HG02763 (cell line): ENCODE data around the gene SLCO4A1.

Source experiments
- ATAC-seq: cut with Tn5 transposase; IDR thresholded peaks from one replicate; pipeline ENCODE4 v1.9.1; 2021; ENCODE audit warnings: mild to moderate bottlenecking, moderate library complexity; ENCODE audit not compliant: unreplicated experiment

Gene SLCO4A1

GRCh38 chr20:62663145-62664018, 21.1 kb downstream of the SLCO4A1 start:
- no peak for ATAC-seq

- no peak for ATAC-seq
These were observed 22.0 kb downstream of the SLCO4A1 start for GRCh38 chr20:62664019-62664971.

DNA sequence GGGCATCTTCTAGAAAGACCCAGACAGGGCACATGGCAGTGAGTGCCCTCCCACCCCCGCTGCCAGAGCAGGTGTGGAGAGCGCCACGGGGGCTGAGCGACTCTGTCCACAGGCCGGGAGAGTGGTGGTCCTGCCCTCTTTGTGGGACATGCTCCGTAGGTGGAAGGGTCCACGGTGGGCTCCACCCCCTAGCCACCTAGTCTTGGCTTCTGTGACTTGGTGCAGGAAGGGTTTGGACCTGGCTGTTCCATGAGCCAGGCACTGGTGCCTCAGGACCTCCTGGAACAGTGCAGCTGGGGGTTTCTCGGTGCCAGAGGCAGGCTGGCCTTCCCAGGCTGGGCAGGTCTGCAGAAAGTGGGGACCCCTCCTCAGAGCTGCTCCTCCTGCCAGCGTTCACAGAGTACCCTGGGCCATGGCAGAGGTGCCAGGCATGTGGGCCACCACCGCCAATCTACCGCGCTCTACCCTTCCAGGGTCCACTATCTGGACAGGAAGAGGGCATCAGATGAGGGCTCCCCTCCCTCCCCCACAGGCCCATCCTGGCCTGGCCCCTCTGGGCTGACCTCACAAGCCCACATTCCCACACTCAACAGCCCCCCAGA, 23.0 kb downstream of the SLCO4A1 start:
- no peak for ATAC-seq

GRCh38 chr20:62665826-62666735, 23.8 kb downstream of the SLCO4A1 start:
- ATAC-seq, result no peak

DNA sequence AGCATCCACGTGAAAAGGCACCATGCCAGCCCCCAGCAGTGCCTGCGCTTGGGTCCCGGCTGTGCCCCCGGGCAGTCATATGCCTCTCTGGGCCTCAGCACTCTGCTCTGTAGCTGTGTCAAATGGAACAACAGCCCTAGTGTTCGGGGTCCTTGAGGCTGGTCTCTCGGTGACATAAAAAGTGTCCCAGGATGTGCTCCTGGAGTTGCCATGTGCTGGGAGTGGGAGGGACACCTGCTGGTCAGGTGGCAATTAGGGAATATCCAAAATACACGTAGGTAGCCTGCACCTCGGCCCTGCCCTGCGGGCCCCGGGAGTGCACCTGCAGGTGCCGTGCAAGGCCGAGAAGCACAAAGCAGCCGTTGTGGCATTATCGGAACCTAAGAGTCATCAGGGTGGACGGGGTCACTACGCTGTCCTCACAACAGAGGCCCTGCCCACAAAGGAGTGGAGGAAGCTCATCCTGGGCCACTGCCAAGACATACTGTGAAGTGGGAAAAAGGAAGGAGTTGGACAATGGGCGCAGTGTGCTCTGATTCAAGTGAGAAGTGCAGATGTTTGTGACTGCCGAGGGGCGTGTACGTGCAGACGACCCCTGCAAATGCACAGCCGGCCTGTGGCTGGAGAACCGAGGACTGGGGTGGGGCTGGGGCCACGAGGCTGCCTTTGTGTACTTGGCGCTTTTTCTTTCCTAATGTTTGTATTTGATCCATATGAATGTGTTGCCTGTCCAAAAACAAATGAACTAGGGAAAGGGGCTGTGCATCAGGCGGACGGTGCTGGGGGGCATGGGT, 24.6 kb downstream of the SLCO4A1 start:
- ATAC-seq, result no peak

- no peak for ATAC-seq
These were observed 25.5 kb downstream of the SLCO4A1 start for GRCh38 chr20:62667530-62668440.

GRCh38 chr20:62668441-62669027, 26.2 kb downstream of the SLCO4A1 start:
- ATAC-seq, result no peak

GRCh38 chr20:62669249-62669648, 26.9 kb downstream of the SLCO4A1 start:
- ATAC-seq, result no peak

DNA sequence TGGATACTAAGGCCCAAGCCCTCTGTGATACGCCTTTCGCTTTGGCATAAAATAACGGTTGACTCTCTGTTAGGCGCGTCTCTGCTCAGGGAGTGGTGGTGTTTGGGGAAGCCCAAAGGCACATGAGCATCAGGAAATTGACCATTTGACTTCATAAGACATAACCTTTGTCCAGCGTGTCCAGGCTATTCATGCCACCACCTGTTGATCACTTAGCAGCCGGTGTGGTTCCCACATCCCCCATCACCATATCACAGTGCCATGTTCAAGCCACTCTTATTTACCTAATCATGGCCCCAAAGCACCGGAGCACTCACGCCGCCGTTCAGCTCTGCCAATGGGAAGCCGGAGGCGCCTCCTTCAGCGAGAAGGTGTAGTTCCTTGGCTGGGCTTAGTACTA, 27.9 kb downstream of the SLCO4A1 start:
- ATAC-seq, result no peak

GRCh38 chr20:62670998-62671397, 28.7 kb downstream of the SLCO4A1 start:
- ATAC-seq, result no peak

DNA sequence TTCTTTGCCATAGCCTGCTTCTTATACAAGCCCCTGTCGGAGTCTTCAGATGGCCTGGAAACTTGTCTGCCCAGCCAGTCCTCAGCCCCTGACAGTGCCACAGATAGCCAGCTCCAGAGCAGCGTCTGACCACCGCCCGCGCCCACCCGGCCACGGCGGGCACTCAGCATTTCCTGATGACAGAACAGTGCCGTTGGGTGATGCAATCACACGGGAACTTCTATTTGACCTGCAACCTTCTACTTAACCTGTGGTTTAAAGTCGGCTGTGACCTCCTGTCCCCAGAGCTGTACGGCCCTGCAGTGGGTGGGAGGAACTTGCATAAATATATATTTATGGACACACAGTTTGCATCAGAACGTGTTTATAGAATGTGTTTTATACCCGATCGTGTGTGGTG, 29.5 kb downstream of the SLCO4A1 start:
- ATAC-seq, result no peak

GRCh38 chr20:62674370-62674769, 32.1 kb downstream of the SLCO4A1 start:
- no peak for ATAC-seq

DNA sequence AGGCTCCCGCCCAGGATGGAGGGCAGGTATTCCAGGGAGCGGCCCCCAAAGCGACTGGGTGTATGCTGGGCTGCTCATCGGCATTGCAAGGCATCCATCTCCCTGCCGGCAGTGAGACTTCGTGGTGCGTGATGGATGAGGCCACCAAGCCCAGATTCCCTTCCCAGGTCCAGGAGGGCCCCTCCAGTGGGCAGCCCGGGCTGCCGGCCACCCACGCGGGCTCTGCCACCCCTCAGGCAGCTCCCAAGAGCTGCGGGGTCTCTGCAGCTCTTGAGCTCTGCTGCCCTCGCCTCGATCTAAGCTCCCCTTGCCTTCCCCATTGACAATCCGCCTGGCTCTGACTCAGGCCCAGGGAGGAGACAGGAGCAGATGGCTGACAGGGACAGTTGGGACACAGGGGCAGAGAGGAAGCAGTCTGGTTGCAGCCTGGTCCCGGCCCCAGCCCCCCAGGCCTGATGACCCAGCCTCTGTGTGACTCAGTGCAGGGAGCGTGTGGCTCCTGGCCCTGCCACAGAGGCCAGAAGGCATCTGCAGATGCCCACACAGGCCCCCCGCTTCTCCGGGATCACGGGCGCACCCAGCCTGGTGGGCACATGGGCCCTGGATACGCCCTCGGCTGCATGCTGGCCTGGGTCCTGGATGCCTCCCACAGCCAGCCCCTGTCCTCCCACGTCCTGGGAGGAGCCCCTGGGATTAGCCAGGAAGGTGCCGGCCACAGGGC, 33.0 kb downstream of the SLCO4A1 start:
- no peak for ATAC-seq

GRCh38 chr20:62675877-62676260, 33.6 kb downstream of the SLCO4A1 start:
- no peak for ATAC-seq

DNA sequence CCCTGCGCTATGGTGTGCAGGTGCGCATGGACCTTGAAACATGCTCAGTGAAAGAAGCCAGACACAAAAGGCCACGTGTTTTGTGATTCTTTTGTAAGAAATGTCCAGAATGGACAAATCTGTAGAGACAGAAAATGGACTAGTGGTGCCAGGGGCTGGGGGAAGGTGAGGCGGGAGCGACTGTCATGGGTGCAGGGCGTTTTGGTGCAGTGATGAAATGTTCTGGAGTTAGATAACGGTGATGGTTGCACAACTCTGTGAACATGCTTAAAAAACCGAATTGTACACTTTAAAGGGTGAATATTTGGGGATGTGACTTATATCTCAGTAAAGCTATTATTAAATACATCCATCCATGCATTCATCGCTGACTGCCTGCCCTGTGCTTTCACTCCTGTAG, 34.7 kb downstream of the SLCO4A1 start:
- ATAC-seq, result no peak

DNA sequence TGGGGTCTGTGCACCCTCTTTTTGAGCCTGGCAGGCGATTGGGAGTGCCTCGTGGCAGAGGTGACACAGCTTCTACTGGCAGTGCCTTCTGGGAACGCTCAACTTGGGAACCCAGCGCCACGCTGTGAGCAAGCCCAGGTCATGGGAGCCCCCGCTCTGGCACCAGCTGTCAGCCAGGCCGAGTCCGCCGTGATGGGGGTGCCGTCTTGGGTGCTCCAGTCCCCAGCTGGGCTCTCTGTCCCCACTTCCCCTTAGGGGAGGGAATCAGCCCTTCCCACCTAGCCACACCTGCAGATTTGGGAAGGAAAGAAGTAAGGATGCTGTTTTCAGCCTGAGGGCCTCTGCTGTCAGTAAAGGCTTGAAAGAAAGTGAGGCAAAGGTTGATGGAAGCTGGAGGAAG, 35.4 kb downstream of the SLCO4A1 start:
- no peak for ATAC-seq

DNA sequence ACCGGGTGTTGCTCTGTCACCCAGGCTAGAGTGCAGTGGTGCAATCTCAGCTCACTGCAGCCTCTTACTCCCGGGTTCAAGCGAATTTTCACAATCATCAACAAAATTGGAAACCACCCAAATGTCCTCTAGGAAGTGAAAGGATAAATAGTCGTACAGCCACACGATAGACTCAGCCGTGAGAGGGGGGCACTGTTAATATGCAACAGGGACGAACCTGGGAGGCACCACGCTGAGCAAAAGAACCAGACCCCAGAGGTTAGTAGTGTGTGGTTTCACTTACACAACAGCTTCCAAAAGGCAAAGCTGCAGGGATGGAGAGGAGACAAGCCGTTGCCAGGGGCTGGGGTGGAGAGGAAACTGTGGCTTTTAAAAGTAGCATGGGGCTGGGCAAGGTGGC, 36.2 kb downstream of the SLCO4A1 start:
- ATAC-seq, result no peak
